ENCODE results near the gene PIR.

- TF ChIP-seq, protein P1, sequence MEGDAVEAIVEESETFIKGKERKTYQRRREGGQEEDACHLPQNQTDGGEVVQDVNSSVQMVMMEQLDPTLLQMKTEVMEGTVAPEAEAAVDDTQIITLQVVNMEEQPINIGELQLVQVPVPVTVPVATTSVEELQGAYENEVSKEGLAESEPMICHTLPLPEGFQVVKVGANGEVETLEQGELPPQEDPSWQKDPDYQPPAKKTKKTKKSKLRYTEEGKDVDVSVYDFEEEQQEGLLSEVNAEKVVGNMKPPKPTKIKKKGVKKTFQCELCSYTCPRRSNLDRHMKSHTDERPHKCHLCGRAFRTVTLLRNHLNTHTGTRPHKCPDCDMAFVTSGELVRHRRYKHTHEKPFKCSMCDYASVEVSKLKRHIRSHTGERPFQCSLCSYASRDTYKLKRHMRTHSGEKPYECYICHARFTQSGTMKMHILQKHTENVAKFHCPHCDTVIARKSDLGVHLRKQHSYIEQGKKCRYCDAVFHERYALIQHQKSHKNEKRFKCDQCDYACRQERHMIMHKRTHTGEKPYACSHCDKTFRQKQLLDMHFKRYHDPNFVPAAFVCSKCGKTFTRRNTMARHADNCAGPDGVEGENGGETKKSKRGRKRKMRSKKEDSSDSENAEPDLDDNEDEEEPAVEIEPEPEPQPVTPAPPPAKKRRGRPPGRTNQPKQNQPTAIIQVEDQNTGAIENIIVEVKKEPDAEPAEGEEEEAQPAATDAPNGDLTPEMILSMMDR (conservative IDR thresholded peaks at IDR 0.05; ENCODE audit: low read depth, low read length), result no peak
- no peak for TF ChIP-seq EZH2 (IDR thresholded peaks at IDR 0.05; ENCODE audit: borderline replicate concordance, low read depth, low read length, poor library complexity, severe bottlenecking)
Measured at GRCh38 chrX:15504661-15505060, 11.5 kb upstream of the PIR start.

All from A673 (cell line).